Measurements from ENCODE around the gene ALKBH5. TPM values are rescaled to one million over a fixed set of nuclear protein-coding genes. Genes with fewer than 3 reads are reported as not detected.

Gene ALKBH5
- total and polyA plus RNA-seq, 9 of the 15 experiments (the other 6 are each of a cell fraction or from before 2014, with no cell fraction given), result 11.4 to 70.0 (median 47.4) TPM

DNA sequence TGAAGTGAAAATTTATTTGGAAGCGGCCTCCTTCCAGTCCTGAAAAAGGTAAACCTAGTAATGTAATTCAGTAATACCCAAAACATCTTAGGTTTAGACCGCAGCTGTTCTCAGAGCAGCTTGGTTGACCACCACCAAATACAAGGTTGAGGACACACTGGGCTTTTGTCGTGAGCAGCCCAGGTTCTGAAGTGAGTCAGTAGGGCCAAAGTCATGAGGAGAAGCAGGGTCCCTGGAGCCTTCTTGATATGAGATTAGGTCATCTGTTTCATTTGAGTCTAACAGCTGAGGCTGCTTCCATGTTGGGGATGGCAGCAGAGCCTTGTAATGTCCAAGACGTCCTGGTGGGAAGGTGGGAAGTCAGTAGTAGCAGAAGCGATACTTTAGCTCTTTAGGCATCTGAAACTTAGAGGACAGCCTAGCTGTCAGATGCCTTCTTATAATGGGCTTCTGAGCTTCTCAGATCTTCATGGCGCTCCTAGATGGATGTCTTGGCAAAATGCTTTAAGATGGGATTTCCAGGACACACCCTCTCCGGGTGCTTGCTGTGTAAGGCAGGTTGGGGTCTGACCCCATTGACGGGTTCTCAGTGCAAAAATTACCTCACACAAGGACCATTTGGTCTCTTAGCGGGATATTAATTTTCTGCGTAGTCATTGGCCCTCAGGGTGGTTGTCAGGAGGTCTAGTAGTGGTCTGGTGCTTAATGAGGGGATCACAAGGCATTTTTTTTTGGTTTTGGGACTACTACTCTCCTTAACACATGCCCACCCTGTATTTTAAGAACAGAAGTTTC is 2.4 kb downstream of the ALKBH5 start (continued):
- peak; percentile 51; the same call in 1 of the 2 replicates for TF ChIP-seq TFAP4 (CRISPR knock-in tag; IDR thresholded peaks at IDR 0.05; ENCODE audit: borderline replicate concordance)
- no peak for TF ChIP-seq OTX1 (CRISPR knock-in tag; IDR thresholded peaks at IDR 0.05)

- no peak for DNase-seq (ENCODE audit: extremely low read depth in 1 of 4, low spot score in 3 of 4)
- no peak for ATAC-seq
- 8% methylated on average over 1 of the region's 1 CpG for WGBS (ENCODE audit: insufficient coverage, low coverage, missing lambda C conversion rate)
- Histone ChIP-seq H3K4me3 (peak overlapping the region; percentile 69), H3K4me1 (replicated peaks in 1 of 2; ENCODE audit: control insufficient read depth in 2 of 2, insufficient read depth in 2 of 2, low read length in 2 of 2) (peaks cover 32 to 41% of the 10 kb centered on the region in 2 experiments), H3K4me2 (ENCODE audit: insufficient read depth, low read length) (peak overlapping the region; percentile 95), H3K36me3 (ENCODE audit: control insufficient read depth, insufficient read depth, low read length) (peaks cover 58% of the 10 kb centered on the region; the same call in 2 of the 3 replicates), H3K27me3 (ENCODE audit: control insufficient read depth in 2 of 2, insufficient read depth in 2 of 2, low read length in 2 of 2) (no peaks in the 10 kb centered on the region), H3K79me2 (ENCODE audit: control insufficient read depth, insufficient read depth, low read length) (peaks cover 79% of the 10 kb centered on the region), H3K9ac (ENCODE audit: insufficient read depth in 1 of 2, low read depth in 2 of 2, low read length in 2 of 2) (peak overlapping the region; percentile 83 to 94; a peak in 3 of 4 replicates), H4K20me1 (replicated peaks; ENCODE audit: control insufficient read depth, insufficient read depth, low read length) (peaks cover 50% of the 10 kb centered on the region), H2AFZ (ENCODE audit: low read depth, low read length) (no peak overlapping the region), H3K9me1 (ENCODE audit: control insufficient read depth, insufficient read depth, low read length) (no peaks in the 10 kb centered on the region), H3K27ac (ENCODE audit: extremely low read depth, low read depth, low read length) (peak overlapping the region; percentile 53), H3K9me3 (replicated peaks; ENCODE audit: control insufficient read depth, insufficient read depth, low read depth, low read length) (no peaks in the 10 kb centered on the region)
- in situ Hi-C loops (cut with MboI), result no loop called here
- FAIRE-seq, result no peak
- CTCF ChIA-PET (ENCODE audit: low intra/inter-chr PET ratio), result no interaction called here
- intact Hi-C loops (cut with micrococcal nuclease), result loop anchor here (2.0 kb wide), 1 partner anchor 46 kb away; no protein-coding TSS in a partner anchor
- no TSS peak for BruUV-seq (replicated peaks)
- TF ChIP-seq ZFP30 (CRISPR knock-in tag; IDR thresholded peaks at IDR 0.05; ENCODE audit: borderline replicate concordance) (no peak), CEBPB (tag; IDR thresholded peaks at IDR 0.05) (peak; percentile 85), CEBPG (CRISPR knock-in tag; IDR thresholded peaks at IDR 0.05) (peak; percentile 54; the same call in 1 of the 2 replicates), CEBPG (tag; conservative IDR thresholded peaks at IDR 0.05 in 1 of 2, IDR thresholded peaks at IDR 0.05 in 1 of 2) (peak; percentile 85 to 92), ZNF316 (IDR thresholded peaks at IDR 0.05) (0 out of 2 replicates have a peak, but pooled peaks have one; percentile 0)
- TF ChIP-seq, protein P1, sequence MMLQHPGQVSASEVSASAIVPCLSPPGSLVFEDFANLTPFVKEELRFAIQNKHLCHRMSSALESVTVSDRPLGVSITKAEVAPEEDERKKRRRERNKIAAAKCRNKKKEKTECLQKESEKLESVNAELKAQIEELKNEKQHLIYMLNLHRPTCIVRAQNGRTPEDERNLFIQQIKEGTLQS (IDR thresholded peaks at IDR 0.05), result peak; percentile 95
- TF ChIP-seq, protein P1 (CRISPR knock-in tag; conservative IDR thresholded peaks at IDR 0.05), result no peak
- POLR2A ChIA-PET, result interaction anchor here (0.7 kb wide), 1 partner anchor 794 kb away, joined by 3 read pairs; no protein-coding TSS in a partner anchor
Measured at GRCh38 chr17:18186627-18186982, 3.0 kb downstream of the ALKBH5 start.
